HG03442 (cell line): ENCODE data around the gene SLC37A3.
A peak's percentile ranks its signal among the peaks of the same experiment; 100 is the strongest.
"Not testable (repeated sequence)": the region's sequence is repeated elsewhere in the genome, so short reads cannot be mapped to it uniquely, and the experiment has no call there.

ENCODE experiments used
- ATAC-seq: cut with Tn5 transposase; IDR thresholded peaks from one replicate; pipeline ENCODE4 v1.9.1; 2021; ENCODE audit warnings: mild to moderate bottlenecking, moderate library complexity; ENCODE audit not compliant: unreplicated experiment

Gene SLC37A3

GRCh38 chr7:140397784-140398750 lies at the start of gene SLC37A3:
Gene SLC37A3, minus strand, starts transcription at chr7:140398530. Its CDS starts 16,004 bp downstream, at chr7:140382526.
- peak; percentile 94 for ATAC-seq

GRCh38 chr7:140447841-140448240 lies 49.5 kb upstream of the SLC37A3 start:
- no peak for ATAC-seq

- no peak for ATAC-seq
Observed at GRCh38 chr7:140446467-140446866, 48.1 kb upstream of the SLC37A3 start.

GRCh38 chr7:140441519-140441918 lies 43.2 kb upstream of the SLC37A3 start:
- ATAC-seq: no peak

- ATAC-seq: no peak
Observed at GRCh38 chr7:140440593-140440992, 42.3 kb upstream of the SLC37A3 start.

GRCh38 chr7:140439359-140439758 lies 41.0 kb upstream of the SLC37A3 start:
- no peak for ATAC-seq

- no peak for ATAC-seq
Observed at GRCh38 chr7:140435252-140435895, 37.0 kb upstream of the SLC37A3 start.

GRCh38 chr7:140433396-140433795 lies 35.1 kb upstream of the SLC37A3 start:
- no peak for ATAC-seq

GRCh38 chr7:140426130-140426529 lies 27.8 kb upstream of the SLC37A3 start:
- ATAC-seq: no peak

- ATAC-seq: no peak
Observed at GRCh38 chr7:140425718-140426117, 27.4 kb upstream of the SLC37A3 start.

GRCh38 chr7:140423501-140423900 lies 25.2 kb upstream of the SLC37A3 start:
- no peak for ATAC-seq

GRCh38 chr7:140421521-140421920 lies 23.2 kb upstream of the SLC37A3 start:
- no peak for ATAC-seq

- ATAC-seq: no peak
Observed at GRCh38 chr7:140418653-140419052, 20.3 kb upstream of the SLC37A3 start.

GRCh38 chr7:140418156-140418472 lies 19.8 kb upstream of the SLC37A3 start:
- ATAC-seq: not testable (repeated sequence)

GRCh38 chr7:140417456-140418155 lies 19.3 kb upstream of the SLC37A3 start:
- ATAC-seq: no peak

GRCh38 chr7:140416560-140416959 lies 18.2 kb upstream of the SLC37A3 start:
- no peak for ATAC-seq

GRCh38 chr7:140415816-140416215 lies 17.5 kb upstream of the SLC37A3 start:
- ATAC-seq: not testable (repeated sequence)

- ATAC-seq: no peak
Observed at GRCh38 chr7:140415361-140415760, 17.0 kb upstream of the SLC37A3 start.

- ATAC-seq: no peak
Observed at GRCh38 chr7:140404565-140405065, 6.3 kb upstream of the SLC37A3 start.

GRCh38 chr7:140403878-140404564 lies 5.7 kb upstream of the SLC37A3 start, which contains the start of gene RAB19:
Gene RAB19, plus strand, starts transcription at chr7:140404058. Its CDS starts 3,589 bp downstream, at chr7:140407647.
- ATAC-seq: peak; percentile 49
